ENCODE data around the gene TGM2.

TGM2 gene

GRCh38 chr20:38210741-38211140 lies 45.7 kb upstream of the TGM2 start:
- Histone ChIP-seq H3K4me1 (ENCODE audit: control insufficient read depth, low read depth, low read length) (no peaks in the 10 kb centered on the region), H3K4ac (ENCODE audit: low read depth, low read length) (no peak overlapping the region), H4K8ac (ENCODE audit: low read depth, low read length) (no peak overlapping the region), H2BK15ac (replicated peaks; ENCODE audit: low read depth) (no peak overlapping the region), H3K27me3 (ENCODE audit: insufficient read depth, low read length, poor library complexity) (no peaks in the 10 kb centered on the region), H2BK5ac (ENCODE audit: low read length) (no peak overlapping the region), H3K9ac (ENCODE audit: low read length) (no peak overlapping the region), H3K36me3 (ENCODE audit: control insufficient read depth, insufficient read depth, low read length) (no peaks in the 10 kb centered on the region), H3K4me3 (ENCODE audit: low read length) (no peak overlapping the region), H4K5ac (ENCODE audit: low read length) (no peak overlapping the region), H3K27ac (ENCODE audit: low read depth, low read length) (no peak overlapping the region), H2AK5ac (ENCODE audit: low read length) (no peak overlapping the region), H3K18ac (ENCODE audit: low read length) (no peak overlapping the region), H3K79me2 (ENCODE audit: control insufficient read depth, insufficient read depth, low read length) (no peaks in the 10 kb centered on the region), H3K23ac (ENCODE audit: low read length) (no peak overlapping the region), H2BK120ac (ENCODE audit: low read depth, low read length) (no peak overlapping the region), H3K4me2 (ENCODE audit: low read length) (no peak overlapping the region), H3K79me1 (ENCODE audit: low read length) (no peaks in the 10 kb centered on the region), H3K56ac (ENCODE audit: low read length) (no peak overlapping the region)
- DNase-seq: no peak
- WGBS (ENCODE audit: extremely low coverage, insufficient coverage, low lambda C conversion rate): no CpG with 5 or more reads among the region's 6 CpGs

GRCh38 chr20:38209736-38210405 lies 44.8 kb upstream of the TGM2 start:
- WGBS (ENCODE audit: extremely low coverage, insufficient coverage, low lambda C conversion rate): no CpG with 5 or more reads among the region's 3 CpGs
- no peaks in the 10 kb centered on the region for H3K36me3 ChIP-seq (ENCODE audit: control insufficient read depth, insufficient read depth, low read length)

GRCh38 chr20:38209054-38209675 lies 44.1 kb upstream of the TGM2 start:
- Histone ChIP-seq H2BK15ac (replicated peaks; ENCODE audit: low read depth) (no peak overlapping the region), H3K18ac (ENCODE audit: low read length) (no peak overlapping the region), H3K4me1 (ENCODE audit: control insufficient read depth, low read depth, low read length) (no peaks in the 10 kb centered on the region), H3K4me2 (ENCODE audit: low read length) (no peak overlapping the region), H3K4me3 (ENCODE audit: low read length) (no peak overlapping the region), H3K27ac (ENCODE audit: low read depth, low read length) (no peak overlapping the region), H2BK5ac (ENCODE audit: low read length) (no peak overlapping the region), H4K8ac (ENCODE audit: low read depth, low read length) (no peak overlapping the region), H3K23ac (ENCODE audit: low read length) (no peak overlapping the region), H4K5ac (ENCODE audit: low read length) (no peak overlapping the region), H3K36me3 (ENCODE audit: control insufficient read depth, insufficient read depth, low read length) (no peaks in the 10 kb centered on the region), H3K27me3 (ENCODE audit: insufficient read depth, low read length, poor library complexity) (no peaks in the 10 kb centered on the region), H3K79me1 (ENCODE audit: low read length) (no peaks in the 10 kb centered on the region), H2BK120ac (ENCODE audit: low read depth, low read length) (no peak overlapping the region), H3K79me2 (ENCODE audit: control insufficient read depth, insufficient read depth, low read length) (no peaks in the 10 kb centered on the region), H3K4ac (ENCODE audit: low read depth, low read length) (no peak overlapping the region), H3K56ac (ENCODE audit: low read length) (no peak overlapping the region), H3K9ac (ENCODE audit: low read length) (no peak overlapping the region), H2AK5ac (ENCODE audit: low read length) (no peak overlapping the region)
- DNase-seq: no peak
- no CpG with 5 or more reads among the region's 4 CpGs for WGBS (ENCODE audit: extremely low coverage, insufficient coverage, low lambda C conversion rate)

More at GRCh38 chr20:38209736-38210405, 44.8 kb upstream of the TGM2 start:
- Histone ChIP-seq H3K27ac (ENCODE audit: low read depth, low read length) (no peak overlapping the region), H3K4me2 (ENCODE audit: low read length) (no peak overlapping the region), H3K27me3 (ENCODE audit: insufficient read depth, low read length, poor library complexity) (no peaks in the 10 kb centered on the region), H4K8ac (ENCODE audit: low read depth, low read length) (no peak overlapping the region), H4K5ac (ENCODE audit: low read length) (no peak overlapping the region), H2BK15ac (replicated peaks; ENCODE audit: low read depth) (no peak overlapping the region), H3K56ac (ENCODE audit: low read length) (no peak overlapping the region), H3K23ac (ENCODE audit: low read length) (no peak overlapping the region), H3K9ac (ENCODE audit: low read length) (no peak overlapping the region), H3K18ac (ENCODE audit: low read length) (no peak overlapping the region), H3K79me2 (ENCODE audit: control insufficient read depth, insufficient read depth, low read length) (no peaks in the 10 kb centered on the region), H2BK120ac (ENCODE audit: low read depth, low read length) (no peak overlapping the region), H3K4me3 (ENCODE audit: low read length) (no peak overlapping the region), H2AK5ac (ENCODE audit: low read length) (no peak overlapping the region), H3K4ac (ENCODE audit: low read depth, low read length) (no peak overlapping the region), H3K4me1 (ENCODE audit: control insufficient read depth, low read depth, low read length) (no peaks in the 10 kb centered on the region), H3K79me1 (ENCODE audit: low read length) (no peaks in the 10 kb centered on the region), H2BK5ac (ENCODE audit: low read length) (no peak overlapping the region)
- DNase-seq: no peak

GRCh38 chr20:38208523-38208922 lies 43.5 kb upstream of the TGM2 start:
- Histone ChIP-seq H3K4me3 (ENCODE audit: low read length) (no peak overlapping the region), H3K56ac (ENCODE audit: low read length) (no peak overlapping the region), H2BK120ac (ENCODE audit: low read depth, low read length) (no peak overlapping the region), H4K8ac (ENCODE audit: low read depth, low read length) (no peak overlapping the region), H4K5ac (ENCODE audit: low read length) (no peak overlapping the region), H3K4me2 (ENCODE audit: low read length) (no peak overlapping the region), H3K27ac (ENCODE audit: low read depth, low read length) (no peak overlapping the region), H3K27me3 (ENCODE audit: insufficient read depth, low read length, poor library complexity) (no peaks in the 10 kb centered on the region), H3K9ac (ENCODE audit: low read length) (no peak overlapping the region), H3K4ac (ENCODE audit: low read depth, low read length) (no peak overlapping the region), H2BK5ac (ENCODE audit: low read length) (no peak overlapping the region), H3K4me1 (ENCODE audit: control insufficient read depth, low read depth, low read length) (no peaks in the 10 kb centered on the region), H3K79me1 (ENCODE audit: low read length) (no peaks in the 10 kb centered on the region), H3K18ac (ENCODE audit: low read length) (no peak overlapping the region), H2AK5ac (ENCODE audit: low read length) (no peak overlapping the region), H3K36me3 (ENCODE audit: control insufficient read depth, insufficient read depth, low read length) (no peaks in the 10 kb centered on the region), H3K23ac (ENCODE audit: low read length) (no peak overlapping the region), H3K79me2 (ENCODE audit: control insufficient read depth, insufficient read depth, low read length) (no peaks in the 10 kb centered on the region), H2BK15ac (replicated peaks; ENCODE audit: low read depth) (no peak overlapping the region)
- no peak for DNase-seq
- WGBS (ENCODE audit: extremely low coverage, insufficient coverage, low lambda C conversion rate): no CpG with 5 or more reads among the region's 3 CpGs

GRCh38 chr20:38208088-38208487 lies 43.0 kb upstream of the TGM2 start:
- Histone ChIP-seq H3K79me2 (ENCODE audit: control insufficient read depth, insufficient read depth, low read length) (no peaks in the 10 kb centered on the region), H2AK5ac (ENCODE audit: low read length) (no peak overlapping the region), H3K4me2 (ENCODE audit: low read length) (no peak overlapping the region), H3K23ac (ENCODE audit: low read length) (no peak overlapping the region), H3K18ac (ENCODE audit: low read length) (no peak overlapping the region), H2BK5ac (ENCODE audit: low read length) (no peak overlapping the region), H4K8ac (ENCODE audit: low read depth, low read length) (no peak overlapping the region), H3K56ac (ENCODE audit: low read length) (no peak overlapping the region), H3K36me3 (ENCODE audit: control insufficient read depth, insufficient read depth, low read length) (no peaks in the 10 kb centered on the region), H2BK15ac (replicated peaks; ENCODE audit: low read depth) (no peak overlapping the region), H3K4me1 (ENCODE audit: control insufficient read depth, low read depth, low read length) (no peaks in the 10 kb centered on the region), H4K5ac (ENCODE audit: low read length) (no peak overlapping the region), H2BK120ac (ENCODE audit: low read depth, low read length) (no peak overlapping the region), H3K4ac (ENCODE audit: low read depth, low read length) (no peak overlapping the region), H3K79me1 (ENCODE audit: low read length) (no peaks in the 10 kb centered on the region), H3K4me3 (ENCODE audit: low read length) (no peak overlapping the region), H3K27ac (ENCODE audit: low read depth, low read length) (no peak overlapping the region), H3K9ac (ENCODE audit: low read length) (no peak overlapping the region), H3K27me3 (ENCODE audit: insufficient read depth, low read length, poor library complexity) (no peaks in the 10 kb centered on the region)
- no CpG with 5 or more reads among the region's 1 CpG for WGBS (ENCODE audit: extremely low coverage, insufficient coverage, low lambda C conversion rate)
- DNase-seq: no peak

- Histone ChIP-seq H2BK120ac (ENCODE audit: low read depth, low read length) (no peak overlapping the region), H3K9ac (ENCODE audit: low read length) (no peak overlapping the region), H3K79me1 (ENCODE audit: low read length) (no peaks in the 10 kb centered on the region), H4K8ac (ENCODE audit: low read depth, low read length) (no peak overlapping the region), H3K4me2 (ENCODE audit: low read length) (no peak overlapping the region), H3K56ac (ENCODE audit: low read length) (no peak overlapping the region), H3K27ac (ENCODE audit: low read depth, low read length) (no peak overlapping the region), H4K5ac (ENCODE audit: low read length) (no peak overlapping the region), H3K18ac (ENCODE audit: low read length) (no peak overlapping the region), H3K4me1 (ENCODE audit: control insufficient read depth, low read depth, low read length) (no peaks in the 10 kb centered on the region), H2BK5ac (ENCODE audit: low read length) (no peak overlapping the region), H3K4me3 (ENCODE audit: low read length) (no peak overlapping the region), H2BK15ac (replicated peaks; ENCODE audit: low read depth) (no peak overlapping the region), H3K36me3 (ENCODE audit: control insufficient read depth, insufficient read depth, low read length) (no peaks in the 10 kb centered on the region), H3K27me3 (ENCODE audit: insufficient read depth, low read length, poor library complexity) (no peaks in the 10 kb centered on the region), H3K4ac (ENCODE audit: low read depth, low read length) (no peak overlapping the region), H3K79me2 (ENCODE audit: control insufficient read depth, insufficient read depth, low read length) (no peaks in the 10 kb centered on the region), H2AK5ac (ENCODE audit: low read length) (no peak overlapping the region), H3K23ac (ENCODE audit: low read length) (no peak overlapping the region)
- DNase-seq: no peak
- no CpG with 5 or more reads among the region's 2 CpGs for WGBS (ENCODE audit: extremely low coverage, insufficient coverage, low lambda C conversion rate)
These were observed 42.6 kb upstream of the TGM2 start for GRCh38 chr20:38207621-38208020.

Measured in mesendoderm (in vitro differentiated cells).